Measurements from ENCODE around the gene SOCS2. TPM values are rescaled to one million over a fixed set of nuclear protein-coding genes. Genes with fewer than 3 reads are reported as not detected.

The SOCS2 gene
- total and polyA plus RNA-seq, 2 donors (not counting 3 experiments of a cell fraction or from before 2014, with no cell fraction given): 2.4 to 5.6 TPM

- H3K9me3 ChIP-seq (replicated peaks; ENCODE audit: control insufficient read depth, insufficient read depth, low read length): no peaks in the 10 kb centered on the region
- TF ChIP-seq JUN (IDR thresholded peaks at IDR 0.05; ENCODE audit: borderline replicate concordance, insufficient read depth, insufficient read length, low read depth) (no peak), MAX (IDR thresholded peaks at IDR 0.05; ENCODE audit: insufficient read depth, insufficient read length) (no peak), POLR2AphosphoS5 (IDR thresholded peaks at IDR 0.05; ENCODE audit: insufficient read depth, low read depth, low read length) (no peak), CTCF (IDR thresholded peaks at IDR 0.05; ENCODE audit: extremely low read depth in 1 of 2, insufficient read depth in 1 of 2, low read depth in 1 of 2, low read length in 2 of 2) (no peak), MYC (IDR thresholded peaks at IDR 0.05; ENCODE audit: low read depth, low read length) (no peak), FOS (IDR thresholded peaks at IDR 0.05; ENCODE audit: borderline replicate concordance, insufficient read depth, low read length) (no peak), EZH2 (IDR thresholded peaks at IDR 0.05; ENCODE audit: borderline replicate concordance, low read depth, low read length, severe bottlenecking) (no peak), POLR2A (IDR thresholded peaks at IDR 0.05; ENCODE audit: low read depth, low read length) (no peak), GATA2 (IDR thresholded peaks at IDR 0.05; ENCODE audit: insufficient read depth, insufficient read length, low read depth, low read length) (no peak)
- BruUV-seq (replicated peaks): no TSS peak
- no peak overlapping the region for H3K27ac ChIP-seq (ENCODE audit: insufficient read depth, low read depth, low read length)
- ChIA-PET POLR2A (no interaction called here), CTCF (interaction anchor here (1.3 kb wide), 1 partner anchor 101 kb away, joined by 3 read pairs; no protein-coding TSS in a partner anchor)
- intact Hi-C loops (cut with micrococcal nuclease): no loop called here
- no peaks in the 10 kb centered on the region for H3K9me1 ChIP-seq (replicated peaks; ENCODE audit: control insufficient read depth, extremely low read depth, insufficient read depth, low read length)
- no peak overlapping the region for H2AFZ ChIP-seq (ENCODE audit: low read depth, low read length)
- H3K4me2 ChIP-seq (ENCODE audit: insufficient read depth, low read length): no peak overlapping the region
- H3K9ac ChIP-seq (replicated peaks; ENCODE audit: extremely low read depth, insufficient read depth, low read length): no peak overlapping the region
- H3K27me3 ChIP-seq (ENCODE audit: control insufficient read depth in 2 of 2, insufficient read depth in 2 of 2, low read length in 2 of 2): peaks cover 3 to 4% of the 10 kb centered on the region in 2 experiments
- H3K79me2 ChIP-seq (ENCODE audit: control insufficient read depth, insufficient read depth, low read length): no peaks in the 10 kb centered on the region
- DNase-seq (ENCODE audit: low read depth, low spot score) (no peak), FAIRE-seq (no peak)
- H3K4me1 ChIP-seq (ENCODE audit: control insufficient read depth, extremely low read depth, insufficient read depth, low read length): no peaks in the 10 kb centered on the region
- no peak overlapping the region for H3K4me3 ChIP-seq (replicated peaks in 1 of 3; ENCODE audit: insufficient read depth in 1 of 3, low read depth in 1 of 3, low read length in 3 of 3)
- H4K20me1 ChIP-seq (replicated peaks; ENCODE audit: control insufficient read depth, extremely low read depth, insufficient read depth, low read length): no peaks in the 10 kb centered on the region
- dilution Hi-C loops (cut with MboI; ENCODE audit: extremely low pct_ligation_motif_present, low sequenced_read_pairs): no loop called here
- no peaks in the 10 kb centered on the region for H3K36me3 ChIP-seq (ENCODE audit: control insufficient read depth in 2 of 2, extremely low read depth in 1 of 2, insufficient read depth in 2 of 2, low read length in 2 of 2)
These were observed 31.3 kb downstream of the SOCS2 start for GRCh38 chr12:93603762-93604161.

Measured in endothelial cell of umbilical vein (primary cell).